ENCODE results near the gene VSTM4.

The VSTM4 gene

GRCh38 chr10:49096890-49097445, 18.4 kb downstream of the VSTM4 start:
- in situ Hi-C loops (cut with MboI; ENCODE audit: low sequenced_read_pairs), result no loop called here

GRCh38 chr10:49094646-49095045, 20.7 kb downstream of the VSTM4 start:
- in situ Hi-C loops (cut with MboI; ENCODE audit: low sequenced_read_pairs), result no loop called here

- in situ Hi-C loops (cut with MboI; ENCODE audit: low sequenced_read_pairs), result no loop called here
Observed at GRCh38 chr10:49093922-49094321, 21.4 kb downstream of the VSTM4 start.

- in situ Hi-C loops (cut with MboI; ENCODE audit: low sequenced_read_pairs), result no loop called here
Observed at GRCh38 chr10:49092477-49092876, 22.8 kb downstream of the VSTM4 start.

- in situ Hi-C loops (cut with MboI; ENCODE audit: low sequenced_read_pairs), result no loop called here
Observed at GRCh38 chr10:49091450-49092210, 23.7 kb downstream of the VSTM4 start.

GRCh38 chr10:49090696-49091380, 24.5 kb downstream of the VSTM4 start:
- in situ Hi-C loops (cut with MboI; ENCODE audit: low sequenced_read_pairs), result no loop called here

- in situ Hi-C loops (cut with MboI; ENCODE audit: low sequenced_read_pairs), result no loop called here
Observed at GRCh38 chr10:49090189-49090575, 25.1 kb downstream of the VSTM4 start.

GRCh38 chr10:49089557-49090188, 25.6 kb downstream of the VSTM4 start:
- in situ Hi-C loops (cut with MboI; ENCODE audit: low sequenced_read_pairs), result no loop called here

GRCh38 chr10:49089152-49089551, 26.2 kb downstream of the VSTM4 start:
- in situ Hi-C loops (cut with MboI; ENCODE audit: low sequenced_read_pairs), result no loop called here

- in situ Hi-C loops (cut with MboI; ENCODE audit: low sequenced_read_pairs), result no loop called here
Observed at GRCh38 chr10:49086889-49087288, 28.4 kb downstream of the VSTM4 start.

GRCh38 chr10:49083261-49083660, 32.1 kb downstream of the VSTM4 start:
- in situ Hi-C loops (cut with MboI; ENCODE audit: low sequenced_read_pairs), result no loop called here

- in situ Hi-C loops (cut with MboI; ENCODE audit: low sequenced_read_pairs), result no loop called here
Observed at GRCh38 chr10:49082766-49083165, 32.6 kb downstream of the VSTM4 start.

- in situ Hi-C loops (cut with MboI; ENCODE audit: low sequenced_read_pairs), result no loop called here
Observed at GRCh38 chr10:49081547-49082275, 33.6 kb downstream of the VSTM4 start.

- in situ Hi-C loops (cut with MboI; ENCODE audit: low sequenced_read_pairs), result no loop called here
Observed at GRCh38 chr10:49080965-49081364, 34.4 kb downstream of the VSTM4 start.

GRCh38 chr10:49080071-49080470, 35.3 kb downstream of the VSTM4 start:
- in situ Hi-C loops (cut with MboI; ENCODE audit: low sequenced_read_pairs), result no loop called here

GRCh38 chr10:49079499-49079898, 35.8 kb downstream of the VSTM4 start:
- in situ Hi-C loops (cut with MboI; ENCODE audit: low sequenced_read_pairs), result no loop called here

GRCh38 chr10:49079072-49079471, 36.2 kb downstream of the VSTM4 start:
- in situ Hi-C loops (cut with MboI; ENCODE audit: low sequenced_read_pairs), result no loop called here

- in situ Hi-C loops (cut with MboI; ENCODE audit: low sequenced_read_pairs), result no loop called here
Observed at GRCh38 chr10:49078433-49078832, 36.9 kb downstream of the VSTM4 start.

GRCh38 chr10:49076741-49077521, 38.4 kb downstream of the VSTM4 start:
- in situ Hi-C loops (cut with MboI; ENCODE audit: low sequenced_read_pairs), result no loop called here

GRCh38 chr10:49076319-49076718, 39.0 kb downstream of the VSTM4 start:
- in situ Hi-C loops (cut with MboI; ENCODE audit: low sequenced_read_pairs), result no loop called here
